Measurements from ENCODE around the gene RPS27L.

Gene RPS27L

DNA sequence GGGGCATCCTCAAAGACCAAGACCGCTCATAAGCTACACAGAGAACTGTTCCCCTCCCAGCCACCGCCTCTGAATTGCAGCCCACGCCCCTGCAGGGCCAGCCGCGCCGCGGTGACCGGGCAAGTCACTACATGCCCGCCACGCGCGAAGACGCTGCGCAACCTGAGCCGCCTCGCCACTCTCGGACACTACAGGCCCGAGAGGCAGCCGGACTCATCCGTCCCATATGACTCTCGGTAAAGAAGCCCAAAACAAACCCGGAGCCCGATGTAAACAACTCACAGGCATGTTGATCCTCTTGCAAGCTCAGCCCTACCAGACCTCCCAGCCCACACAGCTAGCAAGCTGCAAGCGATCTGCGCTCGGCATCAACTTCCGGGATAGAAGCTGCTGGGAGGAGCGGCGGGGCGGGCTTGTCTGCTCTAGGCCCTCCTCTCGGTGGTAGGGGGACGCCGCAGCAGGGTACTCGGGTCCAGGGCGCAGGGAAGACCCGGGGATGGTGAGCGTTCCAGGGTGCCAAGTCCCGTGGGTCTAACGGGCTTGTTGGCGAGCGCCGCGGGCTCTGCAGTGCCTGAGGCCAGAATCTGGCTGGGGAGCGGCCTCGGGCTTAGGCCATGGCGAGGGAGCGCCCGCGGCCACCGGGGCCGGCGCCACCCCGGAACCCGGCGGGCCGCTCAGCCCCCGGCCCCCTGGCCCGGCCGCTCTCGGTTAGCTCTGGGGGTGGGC is at the start of gene RPS27L:
RPS27L (minus strand) TSS at position 360 of the 726 bp plus-strand sequence; CDS start at position 288, 72 bp downstream.
- ChIA-PET POLR2A (ENCODE audit: low non-redundant PET) (interaction anchor here (0.6 to 1.0 kb wide), 7 partner anchors 11 to 132 kb away, joined by 3 to 4 read pairs (median 3); partner anchors contain the start of gene APH1B), CTCF (interaction anchor here (1.1 to 1.3 kb wide), 2 partner anchors 34 to 245 kb away, joined by 6 read pairs; no protein-coding TSS in a partner anchor)
- no peak for TF ChIP-seq CTCF (conservative IDR thresholded peaks at IDR 0.05; ENCODE audit: low read depth)
- peak within 1 kb of the TSS; percentile 96 for H3K27ac ChIP-seq
- peak; percentile 90 for DNase-seq (ENCODE audit: low spot score)

GRCh38 chr15:63206079-63206478 is 48.8 kb upstream of the RPS27L start:
- POLR2A ChIA-PET (ENCODE audit: low non-redundant PET) = no interaction called here

DNA sequence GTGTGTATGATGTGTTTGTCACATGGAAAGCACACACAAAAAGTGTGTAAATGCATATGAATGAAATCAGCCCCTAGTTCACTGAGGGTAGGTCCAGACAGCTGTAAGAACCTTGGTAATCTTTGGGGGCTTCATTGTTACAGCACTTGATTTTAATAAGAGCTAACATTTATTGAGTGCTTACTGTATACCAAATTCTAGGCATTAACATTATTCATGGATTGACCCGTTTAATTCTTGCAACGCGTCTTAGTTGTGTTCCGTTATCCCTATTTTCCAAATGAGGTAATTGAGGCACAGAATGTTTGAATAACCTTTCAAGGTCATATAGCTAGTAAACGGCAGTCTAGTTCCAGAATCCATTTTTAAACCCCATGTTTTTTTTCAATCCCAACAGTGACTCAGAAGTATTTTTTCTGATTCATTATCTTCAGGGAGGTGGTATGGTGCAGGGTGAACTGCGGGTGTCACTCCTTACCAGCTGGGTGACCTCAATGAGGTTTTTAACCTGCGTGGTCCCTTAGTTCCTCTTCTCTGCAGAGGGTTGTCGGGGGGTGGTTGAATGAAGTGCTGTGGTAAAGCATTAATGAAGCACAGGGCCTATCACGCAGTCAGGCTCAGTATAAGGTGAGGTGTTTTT is 46.3 kb upstream of the RPS27L start:
- ChIA-PET CTCF (interaction anchor here (0.6 kb wide), 1 partner anchor 883 kb away, joined by 3 read pairs; no protein-coding TSS in a partner anchor), POLR2A (ENCODE audit: low non-redundant PET) (no interaction called here)
- no peak for TF ChIP-seq CTCF (conservative IDR thresholded peaks at IDR 0.05; ENCODE audit: low read depth)
- no peak overlapping the region for H3K27ac ChIP-seq
- DNase-seq (ENCODE audit: low spot score) = no peak

More at GRCh38 chr15:63206079-63206478, 48.8 kb upstream of the RPS27L start:
- CTCF ChIA-PET = interaction anchor here (0.5 kb wide), 1 partner anchor 787 kb away, joined by 6 read pairs; no protein-coding TSS in a partner anchor
- H3K27ac ChIP-seq = no peak overlapping the region
- no peak for TF ChIP-seq CTCF (conservative IDR thresholded peaks at IDR 0.05; ENCODE audit: low read depth)
- no peak for DNase-seq (ENCODE audit: low spot score)

DNA sequence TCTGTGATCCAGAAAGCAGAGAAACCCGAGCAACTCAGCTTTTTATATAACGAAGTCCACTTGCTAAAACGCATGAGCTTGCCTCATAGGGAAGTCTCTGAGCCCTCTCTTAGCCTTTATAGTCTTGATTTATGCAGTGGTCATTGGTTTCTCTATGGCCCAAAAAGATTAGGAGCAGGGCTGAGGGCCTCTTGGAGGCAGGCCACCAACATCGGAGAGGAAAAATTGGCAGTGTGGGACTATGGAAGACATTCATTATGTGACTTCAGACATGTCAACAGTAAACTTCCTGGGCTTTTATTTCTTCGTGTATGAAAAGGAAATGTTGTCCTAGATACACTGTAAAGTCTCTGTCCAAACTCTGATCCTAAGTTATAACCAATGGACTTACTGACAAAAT is 45.6 kb upstream of the RPS27L start:
- ChIA-PET POLR2A (ENCODE audit: low non-redundant PET) (no interaction called here), CTCF (interaction anchor here (0.7 kb wide), 1 partner anchor 11 kb away, joined by 3 read pairs; no protein-coding TSS in a partner anchor)
- no peak for TF ChIP-seq CTCF (conservative IDR thresholded peaks at IDR 0.05; ENCODE audit: low read depth)
- no peak overlapping the region for H3K27ac ChIP-seq
- DNase-seq (ENCODE audit: low spot score) = no peak

DNA sequence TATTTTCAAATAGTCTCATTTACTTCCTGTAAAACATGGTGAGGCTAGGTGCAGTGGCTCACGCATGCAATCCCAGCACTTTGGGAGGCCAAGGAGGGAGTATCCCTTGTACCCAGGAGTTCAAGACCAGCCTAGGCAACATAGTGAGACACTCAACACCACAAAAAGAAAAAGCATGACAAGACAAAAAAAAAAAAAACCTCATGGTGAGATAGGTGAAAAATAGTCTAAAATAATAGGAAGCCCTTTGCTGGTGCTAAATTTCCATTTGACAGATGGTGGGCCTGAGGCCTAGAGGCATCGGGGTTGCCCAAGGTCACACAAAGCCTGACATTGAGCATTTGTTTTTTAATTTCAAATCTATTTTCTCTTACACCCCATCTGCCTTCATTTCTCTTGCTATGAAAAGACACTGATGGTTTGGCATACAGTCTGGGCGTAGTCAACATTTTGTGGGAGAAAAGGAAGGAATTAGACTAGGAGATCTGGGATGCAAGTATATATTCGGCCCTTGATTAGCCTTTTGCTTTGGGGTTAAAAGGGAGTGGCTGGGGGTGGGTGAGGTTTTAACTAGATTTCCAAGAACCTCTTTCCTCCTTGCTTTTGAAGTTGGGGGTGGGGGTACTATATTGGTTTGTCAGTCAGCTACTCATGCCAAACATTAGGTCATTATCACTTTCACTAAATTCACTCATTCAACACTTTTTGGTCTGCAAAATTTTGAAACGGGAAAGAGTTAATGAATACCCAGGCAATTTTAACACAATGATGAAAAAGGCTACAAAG is 43.4 kb upstream of the RPS27L start:
- H3K27ac ChIP-seq = no peak overlapping the region
- DNase-seq (ENCODE audit: low spot score) = no peak
- POLR2A ChIA-PET (ENCODE audit: low non-redundant PET) = no interaction called here
- CTCF ChIA-PET = interaction anchor here (0.6 kb wide), 1 partner anchor 378 kb away, joined by 3 read pairs; no protein-coding TSS in a partner anchor
- TF ChIP-seq CTCF (conservative IDR thresholded peaks at IDR 0.05; ENCODE audit: low read depth) = no peak
